Neural cell (in vitro differentiated cells): Measurements from ENCODE around the gene B3GALT6. TPM values are rescaled to one million over a fixed set of nuclear protein-coding genes. Genes with fewer than 3 reads are reported as not detected.
"Not testable (repeated sequence)": the region's sequence is repeated elsewhere in the genome, so short reads cannot be mapped to it uniquely, and the experiment has no call there.

ENCODE experiments used
- H2AFZ ChIP-seq: fragments of 200-600, 300-800 bp; sonication (generic), shearing (Covaris generic); 2 replicates; pipeline ENCODE4 v1.6.0; 2014; ENCODE audit warnings: low read depth, mild to moderate bottlenecking, antibody characterized with exemption, low read length, moderate library complexity
- H3F3A ChIP-seq: fragments of 200-600 bp; shearing (Covaris generic); 2 replicates; pipeline ENCODE4 v1.6.1; 2016; ENCODE audit warnings: mild to moderate bottlenecking, moderate library complexity, mixed read lengths, antibody characterized with exemption, low read length; ENCODE audit not compliant: insufficient read depth, poor library complexity, severe bottlenecking
- H3K27ac ChIP-seq: fragments of 200-600, 300-800 bp; sonication (generic), shearing (Covaris generic); 2 replicates; pipeline ENCODE4 v1.5.1; 2014; ENCODE audit warnings: mild to moderate bottlenecking, low read length, moderate library complexity
- H3K27me3 ChIP-seq: fragments of 300-800, 200-600 bp; sonication (generic), shearing (Covaris generic); 2 replicates; pipeline ENCODE4 v1.6.0; 2014; ENCODE audit warnings: mild to moderate bottlenecking, low read depth, low read length, moderate library complexity; ENCODE audit not compliant: insufficient read depth
- H3K36me3 ChIP-seq: fragments of 300-800, 200-600 bp; sonication (generic), shearing (Covaris generic); 2 replicates; pipeline ENCODE4 v1.5.1; 2014; ENCODE audit warnings: mild to moderate bottlenecking, antibody characterized with exemption, low read length, moderate library complexity; ENCODE audit not compliant: insufficient read depth
- H3K4me2 ChIP-seq: fragments of 300-800, 200-600 bp; sonication (generic), shearing (Covaris generic); 2 replicates; pipeline ENCODE4 v1.6.0; 2014; ENCODE audit warnings: mild to moderate bottlenecking, low read length
- H3K4me3 ChIP-seq: fragments of 300-800, 200-600 bp; sonication (generic), shearing (Covaris generic); 2 replicates; pipeline ENCODE4 v1.5.1; 2014; ENCODE audit warnings: mild to moderate bottlenecking, low read length, moderate library complexity
- H3K79me2 ChIP-seq: fragments of 200-600 bp; shearing (Covaris generic); replicated peaks from 2 replicates; pipeline ENCODE4 v1.6.0; 2014; ENCODE audit warnings: mild to moderate bottlenecking, low read length, moderate library complexity; ENCODE audit not compliant: insufficient read depth
- H3K9ac ChIP-seq: fragments of 300-800, 200-600 bp; sonication (generic), shearing (Covaris generic); 2 replicates; pipeline ENCODE4 v1.6.1; 2016; ENCODE audit warnings: mild to moderate bottlenecking, low read length, mixed read lengths
- H3K9me2 ChIP-seq: fragments of 200-600 bp; shearing (Covaris generic); 2 replicates; pipeline ENCODE4 v1.6.1; 2016; ENCODE audit warnings: mild to moderate bottlenecking, low read length, mixed read lengths; ENCODE audit not compliant: insufficient read depth
- H3K9me3 ChIP-seq: fragments of 200-600, 300-800 bp; sonication (generic), shearing (Covaris generic); 2 replicates; pipeline ENCODE4 v1.6.1; 2016; ENCODE audit warnings: mild to moderate bottlenecking, mixed run types, low read length, moderate library complexity, mixed read lengths
- H4K20me1 ChIP-seq: fragments of 200-600 bp; shearing (Covaris generic); 2 replicates; pipeline ENCODE4 v1.6.1; 2016; ENCODE audit warnings: mild to moderate bottlenecking, mixed run types; ENCODE audit not compliant: insufficient read depth
- EP300 ChIP-seq: fragments of 450-650 bp; conservative IDR thresholded peaks from 2 replicates; pipeline ENCODE4 v1.6.1; 2014; ENCODE audit warnings: antibody characterized with exemption, mild to moderate bottlenecking, moderate library complexity; ENCODE audit not compliant: poor library complexity, severe bottlenecking
- EZH2 ChIP-seq: fragments of 200-600, 300-800 bp; shearing (Covaris generic), sonication (generic); IDR thresholded peaks from 2 replicates; pipeline ENCODE4 v1.6.1; 2014; ENCODE audit warnings: antibody characterized with exemption, low read length, borderline replicate concordance, mild to moderate bottlenecking; ENCODE audit not compliant: insufficient read depth, poor library complexity, severe bottlenecking
- MXI1 ChIP-seq: fragments of 450-650 bp; conservative IDR thresholded peaks from 2 replicates; pipeline ENCODE4 v1.6.1; 2014; ENCODE audit warnings: antibody characterized with exemption, mild to moderate bottlenecking; ENCODE audit not compliant: poor library complexity, severe bottlenecking
- POLR2AphosphoS5 ChIP-seq: IDR thresholded peaks from 2 replicates; pipeline ENCODE4 v1.6.1; 2012
- RAD21 ChIP-seq: fragments of 450-650 bp; conservative IDR thresholded peaks from 2 replicates; pipeline ENCODE4 v1.6.1; 2014; ENCODE audit warnings: antibody characterized with exemption, mild to moderate bottlenecking, moderate library complexity
- SMC3 ChIP-seq: fragments of 450-650 bp; conservative IDR thresholded peaks from 2 replicates; pipeline ENCODE4 v1.6.1; 2014; ENCODE audit warnings: antibody characterized with exemption, mild to moderate bottlenecking, moderate library complexity; ENCODE audit not compliant: poor library complexity
- TAF1 ChIP-seq: IDR thresholded peaks from 2 replicates; pipeline ENCODE4 v1.6.1; 2012; ENCODE audit warnings: low read depth
- polyA plus RNA-seq: library from polyadenylated mRNA; depleted of rRNA; stranded (reverse); fragments of >200 nt; gene quantifications from 2 replicates; pipeline ENCODE4 v1.2.3, GENCODE V29; 2014
- TF ChIP-seq, protein P1 (sequence below): fragments of 450-650 bp; IDR thresholded peaks from 2 replicates; pipeline ENCODE4 v1.5.1; 2014; ENCODE audit warnings: antibody characterized with exemption, mild to moderate bottlenecking, moderate library complexity; ENCODE audit not compliant: poor library complexity, severe bottlenecking
- TF ChIP-seq, protein P2 (sequence below): IDR thresholded peaks from 2 replicates; pipeline ENCODE4 v1.6.1; 2012; ENCODE audit warnings: borderline replicate concordance

Gene B3GALT6
- polyA plus RNA-seq, 1 donor from 2014 or later = 46.5 TPM

DNA sequence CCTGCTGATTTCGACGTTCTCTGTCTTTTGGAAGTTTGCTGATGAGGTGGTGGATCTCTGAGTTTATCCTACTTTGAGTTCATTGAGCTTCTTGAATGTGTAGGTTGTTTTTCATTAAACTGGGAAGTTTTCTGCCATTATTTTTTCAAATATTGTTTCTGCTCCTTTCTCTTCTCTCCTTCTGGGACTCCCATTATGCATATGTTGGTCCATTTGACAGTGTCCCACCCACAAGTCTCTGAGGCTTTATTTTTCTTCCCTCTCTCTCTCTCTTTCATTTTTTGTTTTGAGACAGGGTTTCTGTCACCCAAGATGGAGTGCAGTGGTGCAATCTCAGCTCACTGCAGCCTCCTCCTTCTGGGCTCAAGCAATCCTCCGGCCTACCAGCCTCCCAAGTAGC is 37.3 kb upstream of the B3GALT6 start:
- Histone ChIP-seq H3K4me2 (no peak overlapping the region), H3F3A (no peaks in the 10 kb centered on the region), H3K9me3 (no peaks in the 10 kb centered on the region), H3K79me2 (no peaks in the 10 kb centered on the region), H3K9ac (no peak overlapping the region), H3K27ac (no peak overlapping the region), H3K27me3 (no peaks in the 10 kb centered on the region), H4K20me1 (no peaks in the 10 kb centered on the region), H3K36me3 (no peaks in the 10 kb centered on the region), H2AFZ (no peak overlapping the region), H3K4me3 (no peak overlapping the region), H3K9me2 (no peaks in the 10 kb centered on the region)
- TF ChIP-seq SMC3 = no peak
- TF ChIP-seq, protein P1, sequence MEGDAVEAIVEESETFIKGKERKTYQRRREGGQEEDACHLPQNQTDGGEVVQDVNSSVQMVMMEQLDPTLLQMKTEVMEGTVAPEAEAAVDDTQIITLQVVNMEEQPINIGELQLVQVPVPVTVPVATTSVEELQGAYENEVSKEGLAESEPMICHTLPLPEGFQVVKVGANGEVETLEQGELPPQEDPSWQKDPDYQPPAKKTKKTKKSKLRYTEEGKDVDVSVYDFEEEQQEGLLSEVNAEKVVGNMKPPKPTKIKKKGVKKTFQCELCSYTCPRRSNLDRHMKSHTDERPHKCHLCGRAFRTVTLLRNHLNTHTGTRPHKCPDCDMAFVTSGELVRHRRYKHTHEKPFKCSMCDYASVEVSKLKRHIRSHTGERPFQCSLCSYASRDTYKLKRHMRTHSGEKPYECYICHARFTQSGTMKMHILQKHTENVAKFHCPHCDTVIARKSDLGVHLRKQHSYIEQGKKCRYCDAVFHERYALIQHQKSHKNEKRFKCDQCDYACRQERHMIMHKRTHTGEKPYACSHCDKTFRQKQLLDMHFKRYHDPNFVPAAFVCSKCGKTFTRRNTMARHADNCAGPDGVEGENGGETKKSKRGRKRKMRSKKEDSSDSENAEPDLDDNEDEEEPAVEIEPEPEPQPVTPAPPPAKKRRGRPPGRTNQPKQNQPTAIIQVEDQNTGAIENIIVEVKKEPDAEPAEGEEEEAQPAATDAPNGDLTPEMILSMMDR = no peak
- TF ChIP-seq EZH2 = no peak
- TF ChIP-seq, protein P2, sequence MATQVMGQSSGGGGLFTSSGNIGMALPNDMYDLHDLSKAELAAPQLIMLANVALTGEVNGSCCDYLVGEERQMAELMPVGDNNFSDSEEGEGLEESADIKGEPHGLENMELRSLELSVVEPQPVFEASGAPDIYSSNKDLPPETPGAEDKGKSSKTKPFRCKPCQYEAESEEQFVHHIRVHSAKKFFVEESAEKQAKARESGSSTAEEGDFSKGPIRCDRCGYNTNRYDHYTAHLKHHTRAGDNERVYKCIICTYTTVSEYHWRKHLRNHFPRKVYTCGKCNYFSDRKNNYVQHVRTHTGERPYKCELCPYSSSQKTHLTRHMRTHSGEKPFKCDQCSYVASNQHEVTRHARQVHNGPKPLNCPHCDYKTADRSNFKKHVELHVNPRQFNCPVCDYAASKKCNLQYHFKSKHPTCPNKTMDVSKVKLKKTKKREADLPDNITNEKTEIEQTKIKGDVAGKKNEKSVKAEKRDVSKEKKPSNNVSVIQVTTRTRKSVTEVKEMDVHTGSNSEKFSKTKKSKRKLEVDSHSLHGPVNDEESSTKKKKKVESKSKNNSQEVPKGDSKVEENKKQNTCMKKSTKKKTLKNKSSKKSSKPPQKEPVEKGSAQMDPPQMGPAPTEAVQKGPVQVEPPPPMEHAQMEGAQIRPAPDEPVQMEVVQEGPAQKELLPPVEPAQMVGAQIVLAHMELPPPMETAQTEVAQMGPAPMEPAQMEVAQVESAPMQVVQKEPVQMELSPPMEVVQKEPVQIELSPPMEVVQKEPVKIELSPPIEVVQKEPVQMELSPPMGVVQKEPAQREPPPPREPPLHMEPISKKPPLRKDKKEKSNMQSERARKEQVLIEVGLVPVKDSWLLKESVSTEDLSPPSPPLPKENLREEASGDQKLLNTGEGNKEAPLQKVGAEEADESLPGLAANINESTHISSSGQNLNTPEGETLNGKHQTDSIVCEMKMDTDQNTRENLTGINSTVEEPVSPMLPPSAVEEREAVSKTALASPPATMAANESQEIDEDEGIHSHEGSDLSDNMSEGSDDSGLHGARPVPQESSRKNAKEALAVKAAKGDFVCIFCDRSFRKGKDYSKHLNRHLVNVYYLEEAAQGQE = no peak

DNA sequence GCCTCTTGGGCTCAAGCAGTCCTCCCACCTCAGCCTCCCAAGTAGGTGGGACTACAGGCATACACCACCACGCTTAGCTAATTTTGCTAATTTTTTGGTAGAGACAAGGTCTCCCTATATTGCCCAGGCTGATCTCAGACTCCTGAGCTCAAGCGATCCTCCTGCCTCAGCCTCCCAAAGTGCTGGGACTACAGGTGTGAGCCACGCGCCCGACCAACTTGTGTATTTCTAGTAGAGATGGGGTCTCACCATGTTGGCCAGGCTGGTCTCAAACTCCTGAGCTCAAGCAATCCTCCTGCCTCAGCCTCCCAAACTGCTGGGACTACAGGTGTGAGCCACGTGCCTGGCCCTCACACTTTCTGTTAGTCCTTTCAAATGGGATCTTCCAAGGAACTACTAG is 36.3 kb upstream of the B3GALT6 start:
- H3K4me3 ChIP-seq, H3K4me2 ChIP-seq, H3K9ac ChIP-seq, H3K79me2 ChIP-seq, H3K9me2 ChIP-seq, H3K9me3 ChIP-seq, H3K36me3 ChIP-seq, H3K27ac ChIP-seq, H2AFZ ChIP-seq, H4K20me1 ChIP-seq, H3K27me3 ChIP-seq, H3F3A ChIP-seq: not testable (repeated sequence)

DNA sequence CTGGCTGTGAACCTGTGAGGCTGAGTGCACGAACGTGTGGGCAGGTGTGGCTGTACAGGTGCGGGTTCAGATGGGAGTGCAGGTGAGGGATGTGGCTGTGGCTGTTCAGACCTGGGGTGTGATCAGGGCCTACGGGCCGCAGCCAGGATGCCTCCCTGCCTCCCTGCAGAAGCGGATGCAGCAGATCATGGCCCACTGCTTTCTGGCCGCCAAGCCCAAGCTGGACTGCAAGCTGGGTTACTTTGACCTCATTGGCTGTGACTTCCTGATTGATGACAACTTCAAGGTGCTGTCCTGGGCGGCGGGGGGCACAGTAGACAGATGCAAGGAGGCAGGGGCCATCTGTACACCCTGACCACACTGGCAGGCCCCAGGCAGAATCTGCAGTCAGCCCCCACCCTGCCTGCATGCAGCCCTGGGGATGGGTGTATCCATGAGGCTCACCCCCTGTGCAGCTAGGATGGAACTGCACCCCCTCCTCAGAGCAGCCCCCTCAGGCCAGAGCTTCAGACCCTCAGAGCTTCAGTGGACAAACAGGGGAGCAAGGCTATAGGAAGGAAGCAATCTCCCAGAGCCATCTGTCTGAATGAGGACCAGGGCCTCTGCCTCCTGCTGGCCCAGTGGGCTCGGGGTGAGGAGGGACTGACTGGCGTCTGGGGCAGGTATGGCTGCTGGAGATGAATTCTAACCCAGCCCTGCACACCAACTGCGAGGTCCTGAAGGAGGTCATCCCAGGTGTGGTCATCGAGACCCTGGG is 35.4 kb upstream of the B3GALT6 start:
- Histone ChIP-seq H3K9ac (no peak overlapping the region), H3K9me2 (no peaks in the 10 kb centered on the region), H3K9me3 (no peaks in the 10 kb centered on the region), H3K4me2 (no peak overlapping the region), H3K79me2 (no peaks in the 10 kb centered on the region), H3K27me3 (peaks cover 7% of the 10 kb centered on the region), H3K4me3 (no peak overlapping the region), H4K20me1 (no peaks in the 10 kb centered on the region), H2AFZ (no peak overlapping the region), H3K27ac (no peak overlapping the region), H3K36me3 (no peaks in the 10 kb centered on the region), H3F3A (no peaks in the 10 kb centered on the region)
- TF ChIP-seq TAF1 (no peak), POLR2AphosphoS5 (no peak), EP300 (no peak), RAD21 (no peak), MXI1 (no peak), SMC3 (no peak), EZH2 (no peak)
- TF ChIP-seq, protein P1 = no peak
- TF ChIP-seq, protein P2 = no peak
